ENCODE measurements around the gene MBD3.
A peak's percentile ranks its signal among the peaks of the same experiment; 100 is the strongest.

The MBD3 gene

DNA sequence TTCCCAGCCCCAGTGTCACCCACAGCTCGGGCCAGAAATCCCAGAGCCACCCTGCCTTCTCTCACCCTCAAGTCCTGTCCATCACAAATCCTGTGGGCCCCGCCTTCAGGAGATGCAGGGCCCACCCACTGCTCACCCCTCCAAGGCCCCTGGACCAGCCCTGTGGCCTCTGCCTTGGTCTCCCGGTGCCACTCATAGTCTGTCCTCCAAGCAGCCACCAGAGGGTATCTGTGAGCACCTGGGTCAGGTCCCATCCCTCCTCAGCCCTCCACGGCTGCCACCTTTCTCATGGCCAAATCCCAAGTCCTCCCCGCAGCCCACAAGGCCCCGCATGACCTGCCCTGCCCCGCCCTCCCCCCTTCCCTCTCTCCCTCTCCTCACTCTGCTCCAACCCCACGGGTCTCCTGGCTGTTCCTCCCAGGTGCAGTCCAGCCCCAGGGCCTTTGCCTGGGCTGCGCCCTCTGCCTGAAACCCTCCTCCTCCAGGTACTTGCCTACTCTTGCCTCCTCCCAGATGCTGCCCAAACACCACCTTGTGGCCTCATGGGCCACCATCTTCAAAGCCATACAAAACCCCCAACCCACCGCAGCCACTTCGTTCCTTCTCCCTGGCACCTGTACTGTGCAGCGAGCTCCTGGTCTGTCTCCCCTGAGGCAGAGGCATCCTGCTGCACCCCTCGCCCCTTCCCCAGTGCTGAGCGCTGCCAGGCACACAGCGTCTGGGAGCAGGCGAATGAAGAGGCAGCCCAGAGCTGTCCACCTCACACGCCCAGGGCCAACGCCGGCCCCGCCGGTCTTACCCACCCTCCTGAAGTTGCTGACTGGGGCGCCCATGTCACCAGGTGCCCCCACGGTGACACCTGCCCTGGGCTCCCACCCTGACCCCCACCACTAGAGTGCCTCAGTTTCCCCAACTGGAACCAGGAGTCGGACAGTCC is 25.8 kb upstream of the MBD3 start:
- no peak for FAIRE-seq

DNA sequence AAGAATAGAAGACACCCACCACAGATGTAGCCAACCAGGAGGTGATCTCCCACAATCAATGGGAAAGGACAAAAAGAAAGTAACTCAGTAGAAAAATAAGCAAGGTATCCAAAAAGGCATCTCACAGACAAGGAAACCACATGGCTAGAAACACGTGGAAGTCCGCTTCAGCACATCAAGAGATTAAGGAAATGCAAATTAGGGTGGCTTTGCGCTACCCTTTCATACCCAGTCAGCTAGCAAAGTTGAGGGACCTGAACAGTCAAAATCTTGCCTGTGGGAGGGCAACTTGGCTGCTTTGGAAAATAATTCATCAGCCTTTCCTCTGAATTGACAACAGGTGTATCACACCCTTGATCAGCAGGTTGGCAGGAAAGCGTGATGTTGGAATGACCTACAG is 24.2 kb upstream of the MBD3 start:
- no peak for FAIRE-seq

DNA sequence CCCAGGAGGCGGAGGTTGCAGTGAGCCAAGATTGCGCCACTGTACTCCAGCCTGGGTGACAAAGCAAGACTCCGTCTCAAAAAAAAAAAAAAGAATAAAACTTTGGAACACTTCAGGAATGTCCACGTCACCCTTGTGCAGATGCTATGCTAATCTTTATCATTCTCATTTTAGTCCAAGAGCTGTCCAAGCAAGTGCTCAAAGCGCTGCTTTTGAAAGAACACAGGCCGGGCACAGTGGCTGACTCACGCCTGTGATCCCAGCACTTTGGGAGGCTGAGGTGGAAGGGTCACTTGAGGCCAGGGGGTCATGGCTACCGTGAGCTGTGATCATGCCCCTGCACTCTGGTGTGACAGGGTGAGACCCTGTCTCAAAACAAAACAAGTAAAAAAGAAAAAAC is 23.7 kb upstream of the MBD3 start:
- no peak for FAIRE-seq

DNA sequence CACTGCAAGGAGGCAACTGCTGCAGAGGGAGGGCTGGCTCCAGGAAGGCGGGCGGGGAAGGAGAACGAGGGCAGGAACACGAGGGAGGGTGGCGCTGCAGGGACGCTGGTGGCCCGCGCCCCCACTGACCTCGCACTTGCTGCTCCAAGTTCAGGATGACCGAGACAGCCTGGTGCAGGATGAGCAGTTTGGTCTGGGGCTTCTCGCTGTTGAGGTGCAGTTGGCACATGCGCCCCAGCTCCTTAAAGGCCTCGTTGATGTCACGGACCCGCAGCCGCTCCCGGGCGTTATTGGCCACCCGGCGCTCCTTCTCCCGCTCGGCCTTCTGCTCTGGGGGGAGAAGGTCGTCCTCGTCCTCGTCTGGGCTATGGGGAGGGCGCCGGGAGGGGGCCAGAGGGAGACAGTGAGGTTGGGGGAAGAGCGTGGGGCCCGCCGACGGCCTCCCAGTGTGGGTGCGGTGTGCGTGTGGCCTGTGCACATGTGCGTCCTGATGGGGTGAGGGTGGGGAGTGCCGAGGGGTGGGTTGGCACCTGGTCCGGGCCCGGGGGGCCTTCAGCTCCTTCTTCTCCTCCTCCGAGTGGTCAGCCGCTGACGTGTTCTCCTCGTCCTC is 22.6 kb upstream of the MBD3 start:
- FAIRE-seq, result no peak

DNA sequence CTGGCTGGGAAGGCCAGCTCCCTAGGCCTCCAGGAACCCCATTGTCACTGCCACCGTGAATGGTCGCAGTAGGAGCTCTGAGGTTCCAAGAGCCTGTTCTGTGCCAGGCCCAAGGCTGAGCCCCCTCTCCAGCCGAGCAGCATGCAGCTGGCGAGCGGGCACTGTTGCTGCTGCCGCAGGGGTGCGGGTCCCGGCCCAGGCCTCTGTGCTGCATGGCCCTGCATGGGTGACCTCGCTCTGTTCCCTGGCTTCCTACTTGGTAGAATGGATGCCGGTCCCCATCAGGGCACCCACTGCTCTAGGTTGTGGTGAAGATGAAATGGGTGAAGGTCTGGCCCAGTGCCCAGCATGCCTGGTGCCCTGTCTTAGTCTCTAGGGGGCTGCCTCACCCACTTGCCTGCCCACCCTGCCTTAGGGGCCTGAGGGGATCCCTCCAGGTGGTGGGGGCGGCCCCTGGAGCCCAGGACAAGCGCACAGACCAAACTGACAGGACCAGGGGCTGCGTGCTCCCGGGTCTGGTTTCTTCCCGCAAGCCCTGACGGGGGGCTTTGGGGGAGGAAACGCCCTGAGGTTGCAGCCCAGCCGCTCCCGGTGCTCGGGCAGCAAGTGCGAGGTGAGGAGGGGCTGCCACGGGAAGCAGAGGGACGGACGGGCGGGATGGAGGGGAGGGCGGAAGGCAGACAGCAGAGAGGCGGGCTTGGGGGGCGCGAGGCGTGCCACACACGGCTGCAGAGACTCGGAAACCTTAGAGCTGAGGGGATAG is 21.3 kb upstream of the MBD3 start:
- no peak for FAIRE-seq

DNA sequence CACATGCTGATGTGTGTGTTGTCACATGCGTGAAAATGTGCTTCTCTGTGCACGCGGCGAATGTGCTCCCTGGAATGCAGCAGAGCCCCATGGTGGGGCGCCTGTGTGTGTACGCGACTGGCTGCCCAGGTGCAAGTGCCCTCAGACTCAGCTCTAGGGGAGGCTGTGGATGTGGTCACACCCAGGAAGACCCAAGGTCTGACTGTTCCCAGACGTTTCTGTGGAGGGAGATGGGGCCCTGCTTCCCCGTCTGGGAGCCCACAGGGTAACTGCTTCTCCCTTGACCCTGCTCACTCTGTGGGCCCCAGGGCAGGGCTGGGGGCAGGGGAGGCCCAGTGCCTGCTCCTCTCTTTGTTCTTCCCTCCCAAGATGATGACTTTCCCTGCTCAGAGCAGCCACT is 20.5 kb upstream of the MBD3 start:
- FAIRE-seq, result no peak

DNA sequence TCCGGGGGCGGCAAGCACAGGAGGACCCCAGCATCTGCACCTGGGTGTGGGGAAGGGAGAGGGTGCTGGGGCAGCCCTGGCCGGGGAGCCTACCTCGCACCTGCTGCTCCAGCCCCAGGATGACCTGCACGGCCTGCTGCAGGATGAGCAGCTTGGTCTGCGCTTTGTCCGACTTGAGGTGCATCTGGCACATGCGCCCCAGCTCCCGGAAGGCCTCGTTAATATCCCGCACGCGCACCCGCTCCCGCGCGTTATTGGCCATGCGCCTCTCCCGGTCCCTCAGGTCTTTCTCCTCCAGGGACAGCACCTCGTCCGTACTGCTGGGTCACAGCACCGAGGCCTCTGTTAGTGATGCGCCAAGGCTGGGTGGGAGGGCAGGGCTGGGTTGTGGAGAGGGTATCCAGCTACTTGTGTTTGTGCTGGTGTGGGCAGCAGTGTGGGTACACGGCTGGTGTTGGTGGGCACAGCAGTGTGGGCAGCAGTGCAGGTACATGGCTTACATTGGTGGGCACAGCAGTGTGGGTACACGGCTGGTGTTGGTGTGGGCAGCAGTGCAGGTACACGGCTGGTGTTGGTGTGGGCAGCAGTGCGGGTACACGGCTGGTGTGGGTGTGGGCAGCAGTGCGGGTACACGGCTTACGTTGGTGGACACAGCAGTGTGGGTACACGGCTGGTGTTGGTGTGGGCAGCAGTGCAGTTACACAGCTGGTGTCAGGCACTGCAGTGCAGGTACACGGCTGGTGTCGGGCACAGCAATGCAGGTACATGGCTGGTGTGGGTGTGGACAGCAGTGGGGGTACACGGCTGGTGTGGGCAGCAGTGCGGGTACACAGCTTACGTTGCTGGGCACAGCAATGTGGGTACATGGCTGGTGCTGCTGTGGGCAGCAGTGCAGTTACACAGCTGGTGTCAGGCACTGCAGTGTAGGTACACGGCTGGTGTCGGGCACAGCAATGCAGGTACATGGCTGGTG is 19.7 kb upstream of the MBD3 start:
- no peak for FAIRE-seq

DNA sequence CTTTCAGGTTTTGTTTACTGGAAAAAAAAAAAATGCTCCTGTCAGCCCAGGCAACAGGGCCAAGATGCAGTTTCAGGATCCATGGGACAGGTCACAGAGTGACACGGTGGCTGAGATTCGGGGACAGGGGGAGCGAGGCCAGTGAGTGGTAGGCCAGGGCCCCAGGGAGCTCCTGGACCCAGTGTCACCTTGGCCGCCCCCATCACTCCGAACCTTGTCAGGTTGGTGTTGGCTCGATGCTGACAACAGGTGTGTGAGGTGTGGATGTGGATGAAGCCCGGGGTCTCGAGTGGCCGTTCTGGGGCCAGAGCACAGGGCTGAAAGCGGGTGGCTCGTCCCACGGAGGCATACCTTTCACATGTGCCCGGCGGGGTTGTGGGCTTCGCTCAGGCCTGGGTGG is 18.7 kb upstream of the MBD3 start:
- no peak for FAIRE-seq

DNA sequence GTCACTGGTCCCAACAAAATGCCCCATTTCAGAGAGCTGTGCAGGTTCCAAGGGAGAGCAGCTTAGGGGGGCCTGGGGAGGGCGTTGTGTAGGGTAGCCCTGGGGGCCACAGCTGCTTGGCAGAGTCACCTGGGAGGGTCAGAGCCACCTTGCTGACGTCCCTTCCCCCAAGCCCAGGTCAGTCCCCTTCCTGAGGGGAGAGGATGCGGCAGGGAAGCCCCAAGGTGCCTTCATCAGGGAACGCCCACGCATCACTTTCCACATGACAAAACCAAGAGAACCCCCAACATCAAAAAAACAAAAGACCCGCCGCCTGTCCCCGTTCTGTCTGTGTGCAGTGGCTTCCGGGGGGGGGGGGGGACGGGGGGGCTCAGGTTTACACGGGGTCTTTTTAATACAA is 17.9 kb upstream of the MBD3 start:
- no peak for FAIRE-seq

DNA sequence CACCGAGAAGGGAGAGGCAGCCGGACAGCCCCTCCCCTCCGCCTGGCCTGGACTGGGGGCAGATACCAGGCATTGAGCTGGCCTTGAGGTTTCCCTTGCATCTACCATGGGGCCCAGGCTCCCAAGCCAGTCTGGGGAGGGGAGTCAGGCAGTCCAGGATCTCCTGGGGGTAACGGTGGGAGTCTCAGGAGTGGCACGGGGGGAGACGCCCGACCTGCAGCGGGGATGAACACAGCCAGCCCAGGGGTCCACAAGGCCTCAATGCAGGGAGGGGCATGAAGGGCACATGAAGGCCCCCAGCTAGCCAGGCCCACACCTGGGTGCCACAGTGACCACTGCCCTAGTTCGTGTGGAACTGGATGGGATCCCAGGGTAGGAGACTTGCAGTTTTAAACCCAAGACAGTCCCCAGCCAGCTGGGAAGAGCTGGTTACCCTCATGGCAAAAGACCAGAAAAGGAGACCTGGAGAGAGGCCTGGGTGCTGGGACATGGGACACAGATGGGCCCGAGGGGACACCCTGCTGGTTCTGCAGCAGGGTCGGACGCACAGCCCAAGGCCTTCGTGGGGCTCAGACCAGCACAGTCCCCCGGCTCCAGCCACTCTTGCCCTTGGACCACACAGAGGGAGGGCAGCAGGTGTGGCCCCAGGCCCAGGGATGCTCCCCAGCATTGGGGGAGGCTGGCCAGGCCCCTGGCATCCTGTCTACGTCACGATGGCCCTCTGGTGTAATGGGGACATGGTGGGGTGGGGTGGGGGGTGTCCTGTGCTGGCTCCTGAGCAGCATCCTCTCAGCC is 17.2 kb upstream of the MBD3 start:
- no peak for FAIRE-seq

DNA sequence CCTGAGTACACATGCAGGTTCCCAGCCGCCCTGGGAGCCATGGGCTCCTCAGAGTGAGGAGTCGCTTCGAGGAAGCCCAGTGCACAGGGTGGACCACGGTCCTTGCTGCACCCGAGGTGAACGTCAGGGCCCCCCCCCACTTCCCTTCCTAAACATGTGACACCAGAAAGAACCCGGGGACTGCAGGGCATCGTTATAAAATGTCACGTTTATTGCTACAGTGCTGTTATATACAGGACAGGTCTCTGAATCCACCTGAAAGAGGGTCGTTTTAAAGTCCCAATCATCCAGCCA is 16.4 kb upstream of the MBD3 start:
- FAIRE-seq, result no peak

DNA sequence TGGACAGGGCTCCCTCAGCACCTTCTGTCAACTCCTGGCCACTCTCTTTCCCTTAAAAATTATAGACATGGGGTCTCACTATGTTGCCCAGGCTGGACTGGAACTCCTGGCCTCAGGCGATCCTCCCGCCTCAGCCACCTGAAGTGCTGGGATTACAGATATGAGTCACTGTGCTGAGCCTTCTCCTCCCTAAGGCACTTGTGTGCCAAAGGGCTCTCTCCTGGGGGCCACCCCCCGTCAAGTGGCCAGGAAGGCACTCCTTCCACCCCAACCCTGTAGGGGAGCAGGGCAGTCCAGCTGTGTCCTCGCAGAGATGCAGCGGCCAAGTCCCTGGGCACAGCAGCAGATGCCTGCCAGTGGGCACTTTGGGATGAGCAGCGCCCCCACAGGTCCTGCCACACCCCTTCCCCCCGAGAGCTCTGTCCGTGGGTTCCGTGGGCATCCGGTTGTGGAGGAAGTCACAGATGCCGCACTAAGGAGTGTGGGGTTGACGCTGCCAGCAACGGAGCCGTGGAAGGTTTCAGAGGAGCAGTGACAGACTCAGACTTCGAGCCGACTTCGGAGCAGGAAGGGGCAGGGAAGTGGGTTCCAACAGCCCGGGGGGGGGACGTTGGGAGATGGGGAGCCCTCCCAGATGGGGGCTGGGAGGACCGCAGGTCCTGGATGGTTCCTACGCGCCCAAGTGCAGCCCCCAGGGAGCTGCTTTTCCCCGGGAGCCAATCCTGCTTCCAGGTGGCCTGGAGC is 15.9 kb upstream of the MBD3 start:
- no peak for FAIRE-seq

DNA sequence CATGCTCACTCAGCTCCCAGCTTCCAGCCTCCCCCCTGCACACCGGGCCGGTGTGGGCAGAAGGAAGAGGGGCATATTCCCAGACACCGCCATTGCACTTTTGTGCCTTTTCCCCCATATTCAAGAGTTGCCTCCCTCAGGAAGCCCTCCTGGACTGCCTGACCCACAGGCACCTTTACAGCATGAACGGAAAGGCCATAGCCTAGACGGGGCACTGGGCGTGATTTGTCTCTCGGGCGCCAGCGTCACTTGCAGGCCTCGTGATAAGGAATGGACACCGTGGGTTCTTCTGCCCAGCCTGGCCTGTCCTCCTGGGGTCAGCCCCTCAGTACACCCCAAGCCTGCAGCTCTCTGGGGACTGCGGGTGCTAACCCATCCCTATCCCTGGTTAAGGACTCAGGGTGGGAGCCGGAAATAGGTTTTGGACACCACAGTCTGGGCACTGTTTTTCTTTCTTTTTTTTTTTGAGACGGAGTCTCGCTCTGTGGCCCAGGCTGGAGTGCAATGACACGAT is 13.5 kb upstream of the MBD3 start:
- no peak for FAIRE-seq

DNA sequence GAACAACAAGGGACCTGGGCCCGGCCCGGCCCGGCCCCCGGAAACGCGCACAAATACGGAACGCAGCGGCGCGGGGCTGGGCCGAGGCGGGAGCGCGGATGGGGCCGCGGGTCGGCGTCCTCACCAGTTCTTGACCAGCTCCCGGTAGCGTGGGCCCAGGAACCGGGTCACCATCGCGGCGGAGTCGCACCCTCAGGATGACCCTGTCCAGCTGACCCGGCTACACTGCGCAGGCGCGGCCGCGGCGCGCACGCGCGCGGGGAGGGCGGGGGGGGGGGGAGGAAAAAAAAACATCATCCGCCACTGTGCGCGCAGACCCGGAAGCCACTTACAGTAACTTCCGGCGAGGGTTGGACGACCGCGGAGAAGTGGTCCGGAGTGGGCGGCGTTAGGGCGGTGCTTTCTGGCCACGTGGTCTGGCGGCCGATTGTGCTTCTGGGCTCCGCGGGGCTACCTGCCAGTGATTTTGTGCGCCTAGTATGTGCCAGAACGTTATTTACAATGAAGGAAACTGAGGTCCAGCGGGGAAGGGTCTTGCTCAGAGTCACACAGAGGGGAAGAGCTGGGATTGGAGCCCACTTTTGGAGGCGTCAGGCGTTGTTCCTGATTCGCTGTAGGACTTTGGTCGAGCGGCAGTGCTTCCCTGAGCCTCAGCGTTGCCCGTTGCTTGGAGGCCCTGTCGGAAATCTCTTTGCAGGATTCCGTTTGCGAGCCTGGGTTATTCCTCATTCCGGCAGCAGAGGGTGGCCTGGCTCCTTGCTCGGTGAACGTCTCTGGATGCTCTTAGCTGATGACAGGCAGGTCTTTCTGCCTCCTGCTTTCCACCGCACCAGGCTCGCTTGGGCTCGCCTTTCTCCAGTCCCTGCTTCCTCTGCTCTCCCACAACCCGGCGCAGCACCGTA is 12.8 kb upstream of the MBD3 start, which contains the start of gene UQCR11:
TSS of gene UQCR11 (minus strand) at position 227 of the 902 bp plus-strand sequence. CDS start at position 174, 53 bp downstream.
- FAIRE-seq, result peak; percentile 83

DNA sequence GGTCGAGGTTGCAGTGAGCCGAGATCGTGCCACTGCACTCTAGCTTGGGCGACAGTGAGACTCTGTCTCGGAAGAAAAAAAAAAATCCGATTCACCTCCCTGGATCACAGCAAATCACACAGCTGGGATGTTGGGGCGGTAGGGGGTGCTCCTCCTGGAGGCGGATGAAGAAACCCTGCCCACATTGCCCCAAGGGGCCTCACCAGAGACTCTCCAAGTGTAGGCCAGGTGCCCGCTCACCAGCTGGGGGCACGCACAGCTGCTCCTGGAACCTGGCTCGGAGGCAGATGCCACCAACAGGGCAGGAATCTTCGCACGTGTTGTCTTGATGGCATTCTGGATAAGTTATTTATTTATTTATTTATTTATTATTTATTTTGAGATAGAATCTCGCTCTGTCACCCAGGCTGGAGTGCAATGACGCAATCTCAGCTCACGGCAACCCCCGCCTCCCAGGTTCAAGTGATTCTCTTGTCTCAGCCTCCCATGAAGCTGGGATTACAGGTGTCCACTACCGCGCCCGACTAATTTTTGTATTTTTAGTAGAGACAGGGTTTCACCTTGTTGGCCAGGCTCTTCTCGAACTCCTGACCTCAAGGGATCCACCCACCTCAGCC is 9.5 kb upstream of the MBD3 start:
- FAIRE-seq, result no peak

DNA sequence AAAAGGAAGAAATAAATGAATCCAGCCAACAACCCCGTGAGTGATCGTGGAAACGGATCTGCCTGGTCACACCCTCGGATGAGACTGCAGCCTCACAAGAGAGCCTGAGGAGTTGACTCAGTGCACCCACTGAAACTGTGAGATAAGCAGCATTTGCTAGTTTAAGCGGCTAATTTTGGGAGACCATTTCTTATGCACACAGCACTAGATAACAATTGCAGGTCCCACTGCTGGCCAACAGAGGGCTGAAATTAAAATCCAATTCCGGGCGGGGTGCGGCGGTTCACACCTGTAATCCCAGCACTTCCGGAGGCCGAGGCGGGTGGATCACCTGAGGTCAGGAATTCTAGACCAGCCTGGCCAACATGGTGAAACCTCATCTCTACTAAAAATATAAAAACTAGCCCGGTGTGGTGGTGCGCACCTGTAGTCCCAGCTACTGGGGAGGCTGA is 9.0 kb upstream of the MBD3 start:
- no peak for FAIRE-seq

DNA sequence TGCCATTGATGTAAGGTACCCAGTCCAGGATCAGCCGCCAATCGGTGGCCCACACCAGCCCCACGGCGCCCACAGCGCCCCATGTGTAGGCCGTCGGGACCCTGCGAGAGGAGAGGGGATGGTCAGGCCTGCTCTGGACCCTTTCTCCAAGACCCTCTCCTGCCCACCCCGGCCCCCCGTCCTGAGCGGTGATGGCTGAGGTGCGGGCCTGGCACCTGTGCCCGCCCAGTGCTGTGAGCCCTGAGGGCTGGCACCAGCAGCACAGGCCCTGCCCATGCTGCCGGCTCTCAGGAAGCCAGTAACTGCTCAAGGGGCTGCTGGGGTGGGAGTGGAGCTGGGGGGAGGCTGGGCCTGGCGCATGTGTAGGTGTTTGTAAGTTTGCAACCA is 6.8 kb upstream of the MBD3 start:
- FAIRE-seq, result no peak

DNA sequence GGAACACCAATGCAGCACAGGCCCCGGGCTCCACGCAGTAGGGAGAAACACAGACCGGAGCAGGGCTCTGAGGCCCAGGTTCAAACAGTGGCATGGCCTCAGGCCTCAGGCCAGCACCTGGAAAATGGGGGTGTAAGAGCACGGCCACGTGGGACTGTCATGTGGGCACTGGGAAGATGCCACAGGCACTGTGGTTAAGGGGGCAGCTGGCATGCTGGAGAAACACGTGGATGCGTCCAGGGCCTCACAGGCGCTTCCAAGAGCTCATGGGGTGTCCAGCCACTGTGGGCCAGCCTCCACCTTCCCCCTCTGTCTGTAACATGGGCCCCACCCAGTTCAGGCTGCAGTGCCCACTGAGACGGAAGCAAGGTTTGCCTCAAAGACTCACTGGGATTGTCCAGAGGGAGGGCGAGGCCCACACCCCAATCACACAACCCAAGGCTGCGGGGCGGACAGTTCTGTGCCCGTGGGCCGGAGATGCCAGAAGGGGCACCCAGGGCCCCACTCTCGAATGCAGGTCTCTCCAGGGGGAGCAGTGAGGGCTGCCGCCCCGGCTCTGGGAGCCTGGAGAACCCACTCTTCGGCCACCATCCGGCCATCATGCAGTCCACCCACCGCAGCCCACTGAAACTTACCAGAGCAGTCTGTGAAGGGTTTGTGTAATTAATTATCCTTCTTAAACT is 6.3 kb upstream of the MBD3 start:
- no peak for FAIRE-seq

DNA sequence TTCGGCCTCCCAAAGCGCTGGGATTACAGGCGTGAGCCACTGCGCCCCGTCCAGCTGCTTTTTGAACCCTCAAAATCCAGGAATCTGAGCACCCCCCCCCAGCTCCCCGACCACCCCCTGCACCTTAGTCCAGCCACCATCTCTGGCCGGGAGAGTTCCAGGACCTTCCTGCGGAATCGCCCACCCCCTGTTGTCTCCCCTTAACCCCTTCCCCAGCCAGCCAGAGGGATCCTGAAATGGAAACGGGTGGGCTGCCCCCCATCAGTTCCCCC is 772 bp upstream of the MBD3 start:
- no peak for FAIRE-seq
